ENCODE measurements around the gene TTLL6. TPM values are rescaled to one million over a fixed set of nuclear protein-coding genes. Genes with fewer than 3 reads are reported as not detected.
"Not testable (repeated sequence)": the region's sequence is repeated elsewhere in the genome, so short reads cannot be mapped to it uniquely, and the experiment has no call there.

Gene TTLL6
- total RNA-seq, 5 donors from 2014 or later (not counting 1 experiment from before 2014, with no cell fraction given), result not detected

- H3K27ac ChIP-seq (ENCODE audit: low read length); CTCF ChIA-PET; H3K4me3 ChIP-seq (ENCODE audit: control insufficient read depth in 1 of 2, extremely low read depth in 1 of 2, low read length in 1 of 2); H3K36me3 ChIP-seq (ENCODE audit: control insufficient read depth in 2 of 2, extremely low read depth in 1 of 2, insufficient read depth in 1 of 2, low read length in 1 of 2); H3K36me3 Mint-ChIP-seq; DNase-seq; H3K9me3 Mint-ChIP-seq; ATAC-seq (replicated peaks in 1 of 4); H3K4me3 Mint-ChIP-seq; H3K27ac Mint-ChIP-seq; H3K9me3 ChIP-seq: not testable (repeated sequence)
- H3K27me3 ChIP-seq (replicated peaks in 1 of 2; ENCODE audit: control insufficient read depth in 2 of 2, extremely low read depth in 1 of 2, insufficient read depth in 2 of 2, low read length in 1 of 2), result peaks cover 2 to 62% of the 10 kb centered on the region in 2 experiments
- WGBS (ENCODE audit: insufficient coverage), result 90% methylated on average over 5 of the region's 6 CpGs
- Mint-ChIP-seq H3K27me3 (peaks cover 7 to 27% of the 10 kb centered on the region in 2 donors), H3K4me1 (peaks cover 11 to 18% (median 16%) of the 10 kb centered on the region in 3 donors)
- POLR2A ChIA-PET, result interaction anchor here in 1 of 2 donors (0.6 kb wide), 1 partner anchor 22 kb away, joined by 3 read pairs; no protein-coding TSS in a partner anchor
- peaks cover 2 to 18% of the 10 kb centered on the region in 2 experiments for H3K4me1 ChIP-seq (ENCODE audit: control insufficient read depth in 1 of 2, extremely low read depth in 1 of 2, insufficient read depth in 2 of 2, low read length in 2 of 2)
Measured at GRCh38 chr17:48820936-48821335, 3.9 kb upstream of the TTLL6 start.

- Histone ChIP-seq H3K4me3 (ENCODE audit: control insufficient read depth in 1 of 2, extremely low read depth in 1 of 2, low read length in 1 of 2) (no peak overlapping the region), H3K36me3 (ENCODE audit: control insufficient read depth in 2 of 2, extremely low read depth in 1 of 2, insufficient read depth in 1 of 2, low read length in 1 of 2) (no peaks in the 10 kb centered on the region), H3K27me3 (replicated peaks in 1 of 2; ENCODE audit: control insufficient read depth in 2 of 2, extremely low read depth in 1 of 2, insufficient read depth in 2 of 2, low read length in 1 of 2) (peaks cover 2 to 61% of the 10 kb centered on the region in 2 experiments), H3K27ac (ENCODE audit: low read length) (no peak overlapping the region), H3K9me3 (no peaks in the 10 kb centered on the region), H3K4me1 (ENCODE audit: control insufficient read depth in 1 of 2, extremely low read depth in 1 of 2, insufficient read depth in 2 of 2, low read length in 2 of 2) (peaks cover 2 to 20% of the 10 kb centered on the region in 2 experiments)
- WGBS (ENCODE audit: insufficient coverage), result 85% methylated on average over 10 of the region's 11 CpGs
- ATAC-seq (replicated peaks in 1 of 4) (no peak), DNase-seq (no peak)
- peaks cover 7 to 31% of the 10 kb centered on the region in 2 donors for H3K27me3 Mint-ChIP-seq
- no peak overlapping the region for H3K4me3 Mint-ChIP-seq
- no peaks in the 10 kb centered on the region for H3K9me3 Mint-ChIP-seq
- peaks cover 11 to 22% (median 18%) of the 10 kb centered on the region in 3 donors for H3K4me1 Mint-ChIP-seq
- H3K27ac Mint-ChIP-seq, result no peak overlapping the region
- ChIA-PET POLR2A (no interaction called here), CTCF (no interaction called here)
- no peaks in the 10 kb centered on the region for H3K36me3 Mint-ChIP-seq
Measured at GRCh38 chr17:48819466-48819865, 2.4 kb upstream of the TTLL6 start.

- ATAC-seq (replicated peaks in 1 of 4), result no peak
- Mint-ChIP-seq H3K9me3 (no peaks in the 10 kb centered on the region), H3K27ac (no peak overlapping the region), H3K4me1 (peaks cover 11 to 22% (median 18%) of the 10 kb centered on the region in 3 donors), H3K4me3 (peak overlapping the region in 2 of 3 donors; percentile 17 to 71), H3K27me3 (peaks cover 7 to 37% of the 10 kb centered on the region in 2 donors), H3K36me3 (no peaks in the 10 kb centered on the region)
- Histone ChIP-seq H3K27me3 (replicated peaks in 1 of 2; ENCODE audit: control insufficient read depth in 2 of 2, extremely low read depth in 1 of 2, insufficient read depth in 2 of 2, low read length in 1 of 2) (peaks cover 2 to 61% of the 10 kb centered on the region in 2 experiments), H3K4me3 (ENCODE audit: control insufficient read depth in 1 of 2, extremely low read depth in 1 of 2, low read length in 1 of 2) (no peak overlapping the region), H3K36me3 (ENCODE audit: control insufficient read depth in 2 of 2, extremely low read depth in 1 of 2, insufficient read depth in 1 of 2, low read length in 1 of 2) (no peaks in the 10 kb centered on the region), H3K27ac (ENCODE audit: low read length) (no peak overlapping the region), H3K9me3 (no peaks in the 10 kb centered on the region), H3K4me1 (ENCODE audit: control insufficient read depth in 1 of 2, extremely low read depth in 1 of 2, insufficient read depth in 2 of 2, low read length in 2 of 2) (peaks cover 2 to 22% of the 10 kb centered on the region in 2 experiments)
- POLR2A ChIA-PET, result no interaction called here
- CTCF ChIA-PET, result interaction anchor here (0.7 to 1.2 kb wide), 2 partner anchors 11 to 61 kb away, joined by 3 to 7 read pairs; no protein-coding TSS in a partner anchor
- WGBS (ENCODE audit: insufficient coverage), result 89% methylated on average over 7 of the region's 9 CpGs
- no peak for DNase-seq
Measured at GRCh38 chr17:48818361-48818841, 1.4 kb upstream of the TTLL6 start.

GRCh38 chr17:48816438-48816773 lies 623 bp downstream of the TTLL6 start:
- peak overlapping the region; percentile 71 to 82 (median 73) for H3K4me3 Mint-ChIP-seq
- peak overlapping the region; percentile 43 to 64 for H3K4me3 ChIP-seq (ENCODE audit: control insufficient read depth in 1 of 2, extremely low read depth in 1 of 2, low read length in 1 of 2)
- no peaks in the 10 kb centered on the region for H3K36me3 ChIP-seq (ENCODE audit: control insufficient read depth in 2 of 2, extremely low read depth in 1 of 2, insufficient read depth in 1 of 2, low read length in 1 of 2)
- H3K9me3 ChIP-seq, result no peaks in the 10 kb centered on the region
- peaks cover 11 to 22% (median 18%) of the 10 kb centered on the region in 3 donors for H3K4me1 Mint-ChIP-seq
- peaks cover 2 to 68% of the 10 kb centered on the region in 2 experiments for H3K27me3 ChIP-seq (replicated peaks in 1 of 2; ENCODE audit: control insufficient read depth in 2 of 2, extremely low read depth in 1 of 2, insufficient read depth in 2 of 2, low read length in 1 of 2)
- ATAC-seq (replicated peaks in 1 of 4) (no peak), DNase-seq (no peak)
- ChIA-PET CTCF (interaction anchor here (0.6 to 7.8 kb wide), 8 partner anchors 19 to 141 kb away, joined by 3 to 96 read pairs (median 6); no protein-coding TSS in a partner anchor), POLR2A (interaction anchor here in 1 of 2 donors (0.5 kb wide), 1 partner anchor 463 kb away, joined by 4 read pairs; no protein-coding TSS in a partner anchor)
- peaks cover 2 to 22% of the 10 kb centered on the region in 2 experiments for H3K4me1 ChIP-seq (ENCODE audit: control insufficient read depth in 1 of 2, extremely low read depth in 1 of 2, insufficient read depth in 2 of 2, low read length in 2 of 2)
- H3K27me3 Mint-ChIP-seq, result peaks cover 7 to 38% of the 10 kb centered on the region in 2 donors
- WGBS (ENCODE audit: insufficient coverage), result 18% methylated on average over 7 of the region's 7 CpGs
- no peaks in the 10 kb centered on the region for H3K9me3 Mint-ChIP-seq
- H3K27ac ChIP-seq (ENCODE audit: low read length), result no peak overlapping the region
- H3K36me3 Mint-ChIP-seq, result no peaks in the 10 kb centered on the region
- H3K27ac Mint-ChIP-seq, result no peak overlapping the region

GRCh38 chr17:48815311-48815710 lies 1.7 kb downstream of the TTLL6 start:
- CTCF ChIA-PET, result interaction anchor here (0.6 to 7.8 kb wide), 8 partner anchors 20 to 879 kb away, joined by 3 to 96 read pairs (median 6); no protein-coding TSS in a partner anchor
- peak overlapping the region in 1 of 3 donors; percentile 71 for H3K4me3 Mint-ChIP-seq

GRCh38 chr17:48814504-48814903 lies 2.5 kb downstream of the TTLL6 start:
- Mint-ChIP-seq H3K27ac (no peak overlapping the region), H3K4me1 (peaks cover 11 to 22% (median 18%) of the 10 kb centered on the region in 3 donors), H3K27me3 (peaks cover 0 to 33% of the 10 kb centered on the region in 2 donors), H3K9me3 (no peaks in the 10 kb centered on the region), H3K36me3 (no peaks in the 10 kb centered on the region), H3K4me3 (no peak overlapping the region)
- H3K27ac ChIP-seq (ENCODE audit: low read length), result no peak overlapping the region
- CTCF ChIA-PET, result interaction anchor here (0.6 to 7.8 kb wide), 6 partner anchors 8 to 95 kb away, joined by 3 to 96 read pairs (median 6); no protein-coding TSS in a partner anchor
- peaks cover 2 to 22% of the 10 kb centered on the region in 2 experiments for H3K4me1 ChIP-seq (ENCODE audit: control insufficient read depth in 1 of 2, extremely low read depth in 1 of 2, insufficient read depth in 2 of 2, low read length in 2 of 2)
- no peaks in the 10 kb centered on the region for H3K36me3 ChIP-seq (ENCODE audit: control insufficient read depth in 2 of 2, extremely low read depth in 1 of 2, insufficient read depth in 1 of 2, low read length in 1 of 2)
- ATAC-seq (replicated peaks in 1 of 4) (peak in 2 of 4 experiments; percentile 27 to 31), DNase-seq (peak in 33 of 35 experiments; percentile 8 to 80 (median 46))
- POLR2A ChIA-PET, result interaction anchor here in 1 of 2 donors (0.6 to 0.9 kb wide), 3 partner anchors 10 to 166 kb away, joined by 3 to 4 read pairs (median 4); no protein-coding TSS in a partner anchor
- no peaks in the 10 kb centered on the region for H3K9me3 ChIP-seq
- peaks cover 2 to 53% of the 10 kb centered on the region in 2 experiments for H3K27me3 ChIP-seq (replicated peaks in 1 of 2; ENCODE audit: control insufficient read depth in 2 of 2, extremely low read depth in 1 of 2, insufficient read depth in 2 of 2, low read length in 1 of 2)
- WGBS (ENCODE audit: insufficient coverage), result 0% methylated on average over 1 of the region's 7 CpGs
- no peak overlapping the region for H3K4me3 ChIP-seq (ENCODE audit: control insufficient read depth in 1 of 2, extremely low read depth in 1 of 2, low read length in 1 of 2)

More at GRCh38 chr17:48815311-48815710, 1.7 kb downstream of the TTLL6 start:
- WGBS (ENCODE audit: insufficient coverage), result 7% methylated on average over 2 of the region's 3 CpGs
- Histone ChIP-seq H3K9me3 (no peaks in the 10 kb centered on the region), H3K27me3 (replicated peaks in 1 of 2; ENCODE audit: control insufficient read depth in 2 of 2, extremely low read depth in 1 of 2, insufficient read depth in 2 of 2, low read length in 1 of 2) (peaks cover 2 to 58% of the 10 kb centered on the region in 2 experiments), H3K4me3 (ENCODE audit: control insufficient read depth in 1 of 2, extremely low read depth in 1 of 2, low read length in 1 of 2) (no peak overlapping the region), H3K36me3 (ENCODE audit: control insufficient read depth in 2 of 2, extremely low read depth in 1 of 2, insufficient read depth in 1 of 2, low read length in 1 of 2) (no peaks in the 10 kb centered on the region), H3K27ac (ENCODE audit: low read length) (no peak overlapping the region), H3K4me1 (ENCODE audit: control insufficient read depth in 1 of 2, extremely low read depth in 1 of 2, insufficient read depth in 2 of 2, low read length in 2 of 2) (peaks cover 2 to 22% of the 10 kb centered on the region in 2 experiments)
- Mint-ChIP-seq H3K36me3 (no peaks in the 10 kb centered on the region), H3K27me3 (peaks cover 0 to 36% of the 10 kb centered on the region in 2 donors), H3K4me1 (peaks cover 11 to 22% (median 18%) of the 10 kb centered on the region in 3 donors), H3K9me3 (no peaks in the 10 kb centered on the region), H3K27ac (no peak overlapping the region)
- ATAC-seq (replicated peaks in 1 of 4) (no peak), DNase-seq (no peak)
- POLR2A ChIA-PET, result interaction anchor here in 1 of 2 donors (0.5 kb wide), 1 partner anchor 1140 kb away, joined by 3 read pairs; no protein-coding TSS in a partner anchor

Measured in T-cell (primary cell).